ENCODE measurements around the gene CBY3. TPM values are rescaled to one million over a fixed set of nuclear protein-coding genes. Genes with fewer than 3 reads are reported as not detected.
"Not testable (repeated sequence)": the region's sequence is repeated elsewhere in the genome, so short reads cannot be mapped to it uniquely, and the experiment has no call there.

The CBY3 gene
- total and polyA plus RNA-seq, 2 donors, result 0.07 to 0.19 TPM

GRCh38 chr5:179699616-179700237, 18.9 kb upstream of the CBY3 start:
- Histone ChIP-seq H3K9me3 (ENCODE audit: control insufficient read depth in 2 of 2, insufficient read depth in 1 of 2, low read length in 1 of 2) (peaks cover 0 to 4% of the 10 kb centered on the region in 2 donors), H3K36me3 (ENCODE audit: control insufficient read depth in 2 of 2, insufficient read depth in 2 of 2, low read length in 1 of 2) (peaks cover 0 to 29% of the 10 kb centered on the region in 2 donors), H3K27me3 (ENCODE audit: control insufficient read depth in 2 of 2, insufficient read depth in 1 of 2, low read length in 1 of 2) (no peaks in the 10 kb centered on the region), H3K4me1 (ENCODE audit: control insufficient read depth in 2 of 2, insufficient read depth in 2 of 2, low read length in 2 of 2) (peaks cover 13 to 24% of the 10 kb centered on the region in 2 donors), H3K27ac (ENCODE audit: low read depth in 1 of 2, low read length in 1 of 2) (peak overlapping the region; percentile 88 to 93), H3K4me3 (ENCODE audit: low read length in 2 of 2) (peak overlapping the region; percentile 94 to 95)
- peak in 2 of 9 donors; percentile 22 to 31 for DNase-seq (ENCODE audit: low read depth in 6 of 9, low spot score in 9 of 9)
- WGBS, result 2% methylated on average over 19 of the region's 19 CpGs

DNA sequence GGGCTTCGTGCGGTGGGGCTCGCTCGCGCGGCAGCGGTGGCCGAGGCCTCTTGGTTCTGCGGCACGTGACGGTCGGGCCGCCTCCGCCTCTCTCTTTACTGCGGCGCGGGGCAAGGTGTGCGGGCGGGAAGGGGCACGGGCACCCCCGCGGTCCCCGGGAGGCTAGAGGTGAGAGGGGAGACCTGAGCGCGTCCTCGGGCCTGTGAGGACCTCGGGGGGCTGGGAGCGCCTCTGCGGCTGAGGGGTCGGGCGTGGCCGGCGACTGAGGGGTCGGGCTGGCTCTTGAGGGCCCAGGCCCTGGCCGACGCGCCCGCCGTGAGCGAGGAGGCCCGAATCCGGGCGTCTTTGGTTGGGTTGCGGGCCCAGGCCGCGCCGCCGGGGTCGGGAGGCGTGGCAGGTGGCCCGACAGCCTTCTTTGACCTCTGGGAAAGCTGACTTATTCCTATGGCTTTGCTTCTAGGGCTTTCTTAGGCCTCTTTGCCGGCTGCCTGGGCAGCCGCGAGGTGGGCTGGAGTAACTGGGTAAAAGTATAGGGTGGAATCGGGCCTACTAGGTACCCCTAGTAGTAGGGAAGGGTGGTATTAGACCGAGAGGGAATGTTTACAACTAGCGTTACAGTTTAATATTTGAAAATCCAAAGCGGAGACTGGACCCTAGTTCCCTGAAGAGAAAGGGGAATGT, 18.2 kb upstream of the CBY3 start, which contains the start of gene CANX:
Gene CANX, plus strand, starts transcription at position 33 of the 681 bp plus-strand sequence. CDS start 6,715 bp downstream, outside the sequence.
- peaks cover 0 to 4% of the 10 kb centered on the region in 2 donors for H3K9me3 ChIP-seq (ENCODE audit: control insufficient read depth in 2 of 2, insufficient read depth in 1 of 2, low read length in 1 of 2)
- WGBS, result under 1% methylated on average over 58 of the region's 58 CpGs
- H3K4me1 ChIP-seq (ENCODE audit: control insufficient read depth in 2 of 2, insufficient read depth in 2 of 2, low read length in 2 of 2), result peaks cover 13 to 24% of the 10 kb centered on the region in 2 donors
- peaks cover 0 to 27% of the 10 kb centered on the region in 2 donors for H3K36me3 ChIP-seq (ENCODE audit: control insufficient read depth in 2 of 2, insufficient read depth in 2 of 2, low read length in 1 of 2)
- H3K4me3 ChIP-seq (ENCODE audit: low read length in 2 of 2), result peak within 1 kb of the TSS; percentile 94 to 95
- H3K27ac ChIP-seq (ENCODE audit: low read depth in 1 of 2, low read length in 1 of 2), result peak within 1 kb of the TSS; percentile 98
- H3K27me3 ChIP-seq (ENCODE audit: control insufficient read depth in 2 of 2, insufficient read depth in 1 of 2, low read length in 1 of 2), result no peaks in the 10 kb centered on the region
- peak in 3 of 9 donors; percentile 10 to 50 (median 31) for DNase-seq (ENCODE audit: low read depth in 6 of 9, low spot score in 9 of 9)

DNA sequence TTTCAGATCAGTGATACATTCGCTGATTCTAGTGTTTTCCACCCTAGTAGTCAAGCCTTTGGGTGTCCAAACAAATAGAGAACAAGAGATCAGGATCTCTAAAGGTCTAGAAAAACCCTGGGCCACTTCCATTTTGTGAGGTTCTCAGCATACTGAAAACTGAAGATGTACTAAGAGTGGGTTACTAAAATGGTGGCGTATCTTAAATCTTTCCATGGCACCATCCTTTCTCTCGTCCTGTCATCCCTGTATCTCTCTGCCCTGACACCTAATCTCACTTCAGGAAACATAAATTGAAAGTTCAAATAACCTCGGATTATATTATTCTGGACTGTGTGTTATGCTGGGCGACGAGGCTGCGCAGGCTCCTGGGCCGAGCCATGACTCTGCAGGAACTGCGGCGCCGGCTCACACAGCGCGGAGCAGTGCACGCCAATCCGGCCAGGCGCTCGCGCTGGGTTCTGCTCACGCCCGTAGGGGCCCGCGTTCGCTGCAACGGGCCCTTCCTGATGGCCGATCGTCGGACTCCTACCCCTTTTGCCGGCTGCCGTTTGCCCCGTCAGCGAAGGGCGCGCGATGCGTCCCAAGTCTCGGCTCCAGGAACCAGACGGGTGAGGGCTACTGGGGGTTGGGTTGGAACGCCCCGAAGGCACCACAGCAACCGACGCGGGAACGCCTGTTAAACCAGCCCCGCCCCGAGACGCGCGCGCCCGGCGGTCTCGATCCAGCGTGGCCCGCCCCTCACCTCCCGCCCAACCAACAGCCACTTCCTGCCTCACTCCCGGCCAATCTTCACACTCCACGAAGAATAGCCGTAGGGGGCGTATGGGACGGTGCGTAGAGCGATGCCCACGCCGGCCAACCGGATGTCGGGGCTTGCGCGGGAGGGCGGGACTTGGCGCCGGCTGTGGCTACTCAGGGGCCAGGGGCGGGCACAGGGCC, 17.4 kb upstream of the CBY3 start:
- H3K9me3 ChIP-seq (ENCODE audit: control insufficient read depth in 2 of 2, insufficient read depth in 1 of 2, low read length in 1 of 2), result peaks cover 0 to 4% of the 10 kb centered on the region in 2 donors
- peak overlapping the region; percentile 98 for H3K27ac ChIP-seq (ENCODE audit: low read depth in 1 of 2, low read length in 1 of 2)
- H3K4me1 ChIP-seq (ENCODE audit: control insufficient read depth in 2 of 2, insufficient read depth in 2 of 2, low read length in 2 of 2), result peaks cover 13 to 24% of the 10 kb centered on the region in 2 donors
- peak overlapping the region; percentile 94 to 95 for H3K4me3 ChIP-seq (ENCODE audit: low read length in 2 of 2)
- peaks cover 0 to 20% of the 10 kb centered on the region in 2 donors for H3K36me3 ChIP-seq (ENCODE audit: control insufficient read depth in 2 of 2, insufficient read depth in 2 of 2, low read length in 1 of 2)
- WGBS, result 2% methylated on average over 72 of the region's 72 CpGs
- peak; percentile 96 to 99 (median 99) for DNase-seq (ENCODE audit: low read depth in 6 of 9, low spot score in 9 of 9)
- no peaks in the 10 kb centered on the region for H3K27me3 ChIP-seq (ENCODE audit: control insufficient read depth in 2 of 2, insufficient read depth in 1 of 2, low read length in 1 of 2)

- H3K27me3 ChIP-seq (ENCODE audit: control insufficient read depth in 2 of 2, insufficient read depth in 1 of 2, low read length in 1 of 2); DNase-seq (ENCODE audit: low read depth in 6 of 9, low spot score in 9 of 9); H3K9me3 ChIP-seq (ENCODE audit: control insufficient read depth in 2 of 2, insufficient read depth in 1 of 2, low read length in 1 of 2): not testable (repeated sequence)
- 97% methylated on average over 15 of the region's 15 CpGs for WGBS
- H3K27ac ChIP-seq (ENCODE audit: low read depth in 1 of 2, low read length in 1 of 2), result peak overlapping the region; percentile 98
- peak overlapping the region; percentile 90 to 95 for H3K4me3 ChIP-seq (ENCODE audit: low read length in 2 of 2)
- H3K36me3 ChIP-seq (ENCODE audit: control insufficient read depth in 2 of 2, insufficient read depth in 2 of 2, low read length in 1 of 2), result peaks cover 0 to 15% of the 10 kb centered on the region in 2 donors
- peaks cover 13 to 24% of the 10 kb centered on the region in 2 donors for H3K4me1 ChIP-seq (ENCODE audit: control insufficient read depth in 2 of 2, insufficient read depth in 2 of 2, low read length in 2 of 2)
Observed at GRCh38 chr5:179697543-179697942, 16.7 kb upstream of the CBY3 start.

GRCh38 chr5:179697108-179697507, 16.3 kb upstream of the CBY3 start:
- Histone ChIP-seq H3K4me3 (ENCODE audit: low read length in 2 of 2) (no peak overlapping the region), H3K27ac (ENCODE audit: low read depth in 1 of 2, low read length in 1 of 2) (peak overlapping the region in 1 of 2 donors; percentile 57), H3K4me1 (ENCODE audit: control insufficient read depth in 2 of 2, insufficient read depth in 2 of 2, low read length in 2 of 2) (peaks cover 13 to 24% of the 10 kb centered on the region in 2 donors), H3K27me3 (ENCODE audit: control insufficient read depth in 2 of 2, insufficient read depth in 1 of 2, low read length in 1 of 2) (no peaks in the 10 kb centered on the region), H3K9me3 (ENCODE audit: control insufficient read depth in 2 of 2, insufficient read depth in 1 of 2, low read length in 1 of 2) (no peaks in the 10 kb centered on the region), H3K36me3 (ENCODE audit: control insufficient read depth in 2 of 2, insufficient read depth in 2 of 2, low read length in 1 of 2) (peaks cover 0 to 11% of the 10 kb centered on the region in 2 donors)
- DNase-seq (ENCODE audit: low read depth in 6 of 9, low spot score in 9 of 9), result no peak
- 98% methylated on average over 2 of the region's 2 CpGs for WGBS

DNA sequence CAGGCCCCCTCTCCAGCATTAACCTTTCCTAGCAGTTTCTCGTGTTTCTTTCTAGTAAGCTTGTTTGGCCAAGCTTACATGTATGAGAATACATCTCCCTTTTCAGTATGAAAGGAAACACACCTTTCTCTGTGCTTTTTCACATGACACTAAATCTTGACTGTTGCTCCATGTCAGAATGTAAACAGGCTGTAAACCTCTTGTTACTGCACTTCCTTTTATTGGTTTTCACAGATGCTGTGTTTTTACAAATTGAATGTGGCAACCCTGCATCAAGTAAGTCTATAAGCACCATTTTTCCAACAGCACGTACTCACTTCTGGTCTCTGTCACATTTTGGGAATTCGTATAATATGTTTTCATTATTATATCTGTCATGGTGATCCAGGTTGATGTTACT, 15.8 kb upstream of the CBY3 start:
- WGBS, result 91% methylated on average over 3 of the region's 3 CpGs
- no peaks in the 10 kb centered on the region for H3K9me3 ChIP-seq (ENCODE audit: control insufficient read depth in 2 of 2, insufficient read depth in 1 of 2, low read length in 1 of 2)
- H3K27me3 ChIP-seq (ENCODE audit: control insufficient read depth in 2 of 2, insufficient read depth in 1 of 2, low read length in 1 of 2), result no peaks in the 10 kb centered on the region
- peaks cover 13 to 21% of the 10 kb centered on the region in 2 donors for H3K4me1 ChIP-seq (ENCODE audit: control insufficient read depth in 2 of 2, insufficient read depth in 2 of 2, low read length in 2 of 2)
- peaks cover 0 to 7% of the 10 kb centered on the region in 2 donors for H3K36me3 ChIP-seq (ENCODE audit: control insufficient read depth in 2 of 2, insufficient read depth in 2 of 2, low read length in 1 of 2)
- H3K4me3 ChIP-seq (ENCODE audit: low read length in 2 of 2), result no peak overlapping the region
- peak in 1 of 9 donors; percentile 29 for DNase-seq (ENCODE audit: low read depth in 6 of 9, low spot score in 9 of 9)
- H3K27ac ChIP-seq (ENCODE audit: low read depth in 1 of 2, low read length in 1 of 2), result peak overlapping the region; percentile 22 to 27

DNA sequence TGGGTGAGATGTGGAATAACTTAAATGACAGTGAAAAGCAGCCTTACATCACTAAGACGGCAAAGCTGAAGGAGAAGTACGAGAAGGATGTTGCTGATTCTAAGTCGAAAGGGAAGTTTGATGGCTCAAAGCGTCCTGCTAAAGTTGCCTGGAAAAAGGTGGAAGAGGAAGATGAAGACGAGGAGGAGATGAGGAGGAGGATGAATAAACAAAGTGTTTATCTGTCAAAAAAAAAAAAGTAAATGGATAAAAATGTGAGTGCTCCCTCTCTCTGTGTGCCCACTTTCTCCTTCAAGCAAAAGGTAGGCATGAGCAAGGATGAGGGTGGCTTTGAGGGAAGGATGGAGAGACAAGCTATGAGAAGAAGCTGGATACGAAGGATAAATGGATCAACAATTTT, 13.7 kb upstream of the CBY3 start:
- Histone ChIP-seq H3K4me3 (ENCODE audit: low read length in 2 of 2) (no peak overlapping the region), H3K27ac (ENCODE audit: low read depth in 1 of 2, low read length in 1 of 2) (no peak overlapping the region), H3K4me1 (ENCODE audit: control insufficient read depth in 2 of 2, insufficient read depth in 2 of 2, low read length in 2 of 2) (peaks cover 9 to 17% of the 10 kb centered on the region in 2 donors), H3K36me3 (ENCODE audit: control insufficient read depth in 2 of 2, insufficient read depth in 2 of 2, low read length in 1 of 2) (no peaks in the 10 kb centered on the region), H3K27me3 (ENCODE audit: control insufficient read depth in 2 of 2, insufficient read depth in 1 of 2, low read length in 1 of 2) (no peaks in the 10 kb centered on the region), H3K9me3 (ENCODE audit: control insufficient read depth in 2 of 2, insufficient read depth in 1 of 2, low read length in 1 of 2) (no peaks in the 10 kb centered on the region)
- 97% methylated on average over 6 of the region's 6 CpGs for WGBS
- DNase-seq (ENCODE audit: low read depth in 6 of 9, low spot score in 9 of 9), result no peak

- not testable (repeated sequence) for H3K4me1 ChIP-seq (ENCODE audit: control insufficient read depth in 2 of 2, insufficient read depth in 2 of 2, low read length in 2 of 2); H3K9me3 ChIP-seq (ENCODE audit: control insufficient read depth in 2 of 2, insufficient read depth in 1 of 2, low read length in 1 of 2); DNase-seq (ENCODE audit: low read depth in 6 of 9, low spot score in 9 of 9); H3K27ac ChIP-seq (ENCODE audit: low read depth in 1 of 2, low read length in 1 of 2); H3K27me3 ChIP-seq (ENCODE audit: control insufficient read depth in 2 of 2, insufficient read depth in 1 of 2, low read length in 1 of 2); H3K4me3 ChIP-seq (ENCODE audit: low read length in 2 of 2); H3K36me3 ChIP-seq (ENCODE audit: control insufficient read depth in 2 of 2, insufficient read depth in 2 of 2, low read length in 1 of 2)
- WGBS, result 85% methylated on average over 9 of the region's 9 CpGs
Observed at GRCh38 chr5:179689212-179689611, 8.4 kb upstream of the CBY3 start.

All from thymus (tissue), 11 donors.